GM20431 (cell line): Measurements from ENCODE around the gene RFPL2.

Experiments
- in situ Hi-C: fragments of 300-500 bp; cut with MseI, MboI; formaldehyde crosslinking; loops from one replicate; pipeline ENCODE4 v1.15.0; 2020; ENCODE audit warnings: low sequenced_read_pairs; ENCODE audit not compliant: unreplicated experiment

RFPL2 gene

GRCh38 chr22:32204856-32205722, at the start of gene RFPL2:
Gene RFPL2 (minus strand): TSS chr22:32205073. CDS start chr22:32202451, 2,622 bp downstream.
- in situ Hi-C loops: no loop called here

DNA sequence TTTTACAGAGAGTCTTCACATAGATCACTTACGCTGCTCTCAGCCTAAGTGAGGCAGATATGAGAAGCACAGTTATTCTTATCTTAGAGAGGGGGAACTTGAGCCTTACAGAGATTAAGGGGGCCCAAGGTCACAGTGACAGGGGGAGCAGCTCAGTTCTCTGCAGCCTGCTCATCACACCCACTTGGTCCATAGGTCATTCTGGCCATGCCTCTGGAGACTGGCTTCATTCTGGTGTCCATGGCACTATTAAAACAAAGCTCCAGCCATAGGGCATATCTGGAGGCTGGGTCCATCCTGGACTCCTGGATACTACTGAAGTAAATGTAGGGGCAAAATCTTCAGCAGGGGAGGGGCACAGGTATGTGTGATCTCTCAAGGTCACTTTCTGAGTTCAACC, 44.4 kb upstream of the RFPL2 start:
- in situ Hi-C loops: no loop called here

GRCh38 chr22:32248276-32248675, 43.4 kb upstream of the RFPL2 start:
- in situ Hi-C loops: no loop called here

DNA sequence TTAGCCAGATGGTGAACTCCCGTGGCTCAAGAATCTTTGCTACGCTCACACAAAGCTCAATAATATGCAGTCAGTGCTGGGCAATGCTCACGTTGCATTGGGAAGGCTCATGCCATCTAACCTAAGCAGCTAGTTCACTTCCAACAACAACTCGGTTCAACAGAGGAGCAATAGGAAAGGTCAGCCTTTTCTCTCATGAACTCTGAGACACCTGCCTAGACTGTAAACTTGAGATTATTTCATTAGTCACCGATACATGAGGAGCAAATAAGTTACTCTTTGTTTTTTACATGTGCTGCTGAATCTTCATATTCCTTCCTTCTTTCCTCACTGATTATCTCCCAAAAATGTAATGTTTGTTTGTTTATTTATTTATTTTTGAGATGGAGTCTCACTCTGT, 41.3 kb upstream of the RFPL2 start:
- in situ Hi-C loops: no loop called here

DNA sequence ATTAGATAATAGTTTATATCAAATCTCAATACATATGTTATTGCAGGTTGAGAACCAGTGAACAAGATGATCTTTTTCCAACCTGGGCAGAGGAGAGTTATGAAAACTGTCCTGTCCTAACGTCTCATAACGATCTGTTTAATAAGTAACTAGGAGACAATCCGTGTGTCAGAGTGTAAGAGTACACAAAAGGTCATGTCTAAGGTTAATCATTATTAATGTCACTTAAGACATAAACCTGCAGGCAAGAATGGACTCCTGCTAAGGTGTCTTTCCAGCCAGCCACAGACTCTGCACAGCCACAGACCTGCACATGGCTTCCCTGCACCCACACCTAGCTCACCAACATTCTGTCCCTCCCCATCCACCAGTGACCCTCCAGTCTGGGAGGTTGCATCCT, 40.2 kb upstream of the RFPL2 start:
- in situ Hi-C loops: no loop called here

DNA sequence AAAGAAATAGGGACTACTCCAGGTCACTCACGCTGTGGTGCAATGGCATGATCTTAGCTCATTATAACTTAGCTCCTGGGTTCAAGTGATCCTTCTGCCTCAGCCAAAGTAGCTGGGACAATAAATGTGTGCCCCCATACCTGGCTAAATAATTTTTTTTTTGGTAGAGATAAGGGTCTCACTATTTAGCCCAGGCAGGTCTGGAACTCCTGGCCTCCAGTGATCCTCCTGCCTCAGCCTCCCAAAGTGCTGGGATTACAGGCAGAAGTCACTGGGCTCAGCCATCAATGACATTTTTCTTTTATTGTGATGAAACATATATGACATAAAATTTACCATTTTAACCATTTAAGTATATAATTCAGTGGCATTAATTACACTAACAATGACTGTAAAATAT, 39.7 kb upstream of the RFPL2 start:
- in situ Hi-C loops: no loop called here

- in situ Hi-C loops: no loop called here
Observed at GRCh38 chr22:32240461-32240860, 35.6 kb upstream of the RFPL2 start.

GRCh38 chr22:32237906-32238305, 33.0 kb upstream of the RFPL2 start:
- in situ Hi-C loops: no loop called here

DNA sequence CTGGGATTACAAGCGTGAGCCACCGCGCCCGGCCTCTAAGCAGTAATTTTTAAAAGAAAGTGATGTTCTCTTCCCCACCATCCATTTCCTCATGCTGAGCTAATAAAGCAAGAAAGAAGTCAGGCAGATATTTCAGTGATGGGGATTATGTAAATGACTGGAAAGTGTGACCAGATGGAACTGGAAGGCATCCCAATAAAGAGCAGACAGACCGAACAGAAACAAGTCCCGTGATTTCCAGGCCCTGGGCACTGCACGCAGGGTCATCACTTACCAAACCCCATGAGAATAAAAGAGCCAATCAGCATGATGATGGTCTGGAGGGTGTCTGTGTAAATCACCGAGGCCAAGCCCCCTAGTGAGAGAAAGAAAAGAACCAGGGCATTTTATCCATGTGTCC, 32.1 kb upstream of the RFPL2 start:
- in situ Hi-C loops: no loop called here

GRCh38 chr22:32233091-32233490, 28.2 kb upstream of the RFPL2 start:
- in situ Hi-C loops: no loop called here

GRCh38 chr22:32232191-32232830, 27.4 kb upstream of the RFPL2 start:
- in situ Hi-C loops: no loop called here

GRCh38 chr22:32226326-32227104, 21.6 kb upstream of the RFPL2 start:
- in situ Hi-C loops: no loop called here

GRCh38 chr22:32222991-32223390, 18.1 kb upstream of the RFPL2 start:
- in situ Hi-C loops: no loop called here

- in situ Hi-C loops: no loop called here
Observed at GRCh38 chr22:32219026-32219425, 14.2 kb upstream of the RFPL2 start.

DNA sequence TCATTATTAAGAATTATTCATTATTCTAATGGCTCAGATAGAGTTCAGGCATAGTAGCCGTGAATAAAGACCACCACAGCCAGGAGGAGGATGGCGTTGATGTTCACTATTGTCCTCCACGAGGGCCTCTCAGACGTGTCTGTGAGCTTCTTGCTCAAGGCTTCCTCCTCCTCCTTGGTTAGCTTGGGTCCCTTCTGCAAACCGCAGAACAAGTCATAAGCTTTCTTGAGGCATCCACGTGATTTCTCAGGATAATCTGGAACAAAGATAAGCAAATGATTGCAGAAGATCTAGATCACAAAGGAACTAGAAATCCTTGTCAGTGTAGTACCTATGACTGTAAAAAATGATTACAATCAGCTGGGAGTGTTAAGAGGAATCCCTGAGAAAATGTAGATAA, 13.6 kb upstream of the RFPL2 start:
- in situ Hi-C loops: no loop called here

DNA sequence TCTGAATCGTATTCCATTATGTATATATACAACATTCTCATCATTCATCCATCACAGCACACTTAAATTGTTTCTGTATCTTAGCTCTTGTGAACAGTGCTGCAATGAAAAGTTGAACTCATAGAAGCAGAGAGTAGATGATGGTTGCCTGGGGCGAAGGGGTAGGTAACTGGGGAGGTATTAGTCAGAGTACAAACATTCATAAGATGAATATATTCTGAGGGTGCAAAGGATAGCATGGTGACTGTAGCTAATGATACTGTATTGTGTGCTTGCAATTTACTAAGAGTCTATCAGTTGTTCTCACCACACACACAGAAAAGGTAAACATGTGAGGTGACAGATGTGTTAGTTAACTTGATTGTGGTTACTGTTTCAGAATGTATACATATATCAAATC, 12.6 kb upstream of the RFPL2 start:
- in situ Hi-C loops: no loop called here

- in situ Hi-C loops: no loop called here
Observed at GRCh38 chr22:32216911-32217310, 12.0 kb upstream of the RFPL2 start.

DNA sequence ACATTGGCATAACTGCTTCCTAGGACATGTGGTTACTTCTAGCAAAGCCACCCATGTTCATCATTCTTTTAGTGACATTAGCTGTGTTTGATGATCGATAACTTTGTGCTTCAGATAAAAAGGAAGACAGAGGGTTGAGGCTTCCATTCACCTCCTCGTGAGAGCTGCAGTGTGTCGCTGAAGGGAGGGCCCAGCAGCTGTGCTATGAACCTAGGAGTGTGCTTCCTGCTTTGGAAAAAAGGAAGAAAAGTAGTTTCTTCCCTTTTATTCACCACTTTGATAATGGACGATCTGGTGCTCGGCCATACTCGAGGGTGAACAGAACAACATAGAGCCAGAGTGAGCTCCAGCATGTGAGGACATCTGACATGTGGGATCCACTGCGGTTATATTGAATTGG, 6.1 kb upstream of the RFPL2 start:
- in situ Hi-C loops: no loop called here

DNA sequence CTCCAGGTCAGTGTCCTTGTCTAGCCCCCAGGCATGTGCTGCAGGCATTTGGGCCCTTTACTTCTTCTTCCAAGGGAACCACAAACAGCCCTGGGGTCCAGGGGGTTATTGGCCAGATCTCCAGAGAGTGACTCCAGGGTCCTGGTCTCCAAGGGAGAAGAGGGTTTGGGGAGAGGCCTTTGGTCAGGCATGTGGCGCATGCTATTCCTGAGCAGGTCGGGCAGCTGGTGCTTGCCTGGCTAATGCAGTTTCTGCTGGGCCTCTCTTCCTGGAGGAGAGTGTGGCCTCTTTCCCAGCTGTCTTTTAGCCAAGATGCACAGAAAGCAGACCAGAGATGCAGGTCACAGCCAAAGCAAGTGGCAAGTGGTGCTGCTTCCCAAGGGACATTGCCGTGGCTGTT, 3.8 kb upstream of the RFPL2 start:
- in situ Hi-C loops: no loop called here

DNA sequence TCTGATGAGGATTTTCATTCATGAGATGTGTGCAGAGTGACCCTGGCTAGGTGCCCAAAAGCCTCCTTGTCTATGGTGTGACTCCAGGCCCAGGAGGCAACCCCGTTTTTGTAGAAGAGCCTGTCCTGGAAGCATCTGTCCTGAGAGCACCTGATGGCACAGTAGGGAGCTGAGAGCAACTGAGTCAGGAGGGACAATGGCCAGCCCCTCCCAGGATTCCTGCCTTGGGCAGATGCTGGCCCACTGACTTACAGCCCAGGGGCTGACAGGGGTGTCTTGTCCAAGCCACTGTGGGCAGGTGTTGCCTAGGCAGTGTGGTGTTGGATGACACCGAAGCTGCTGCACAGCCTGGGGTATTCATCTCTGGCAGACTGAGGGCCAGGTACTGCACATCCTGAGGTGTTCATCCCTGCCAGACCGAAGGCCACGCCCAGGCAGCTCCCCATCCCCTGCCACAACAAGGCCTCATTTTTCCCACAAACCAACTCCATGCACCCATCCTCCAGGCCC, 3.2 kb upstream of the RFPL2 start:
- in situ Hi-C loops: no loop called here
